GM18870 (cell line): Measurements from ENCODE around the gene NFATC1.

Experiments
- ATAC-seq: cut with Tn5 transposase; IDR thresholded peaks from one replicate; pipeline ENCODE4 v1.9.1; 2021; ENCODE audit warnings: moderate library complexity; ENCODE audit not compliant: unreplicated experiment

NFATC1 gene

GRCh38 chr18:79529991-79530390 lies 134.3 kb downstream of the NFATC1 start:
- ATAC-seq, result no peak

GRCh38 chr18:79530821-79531220 lies 135.1 kb downstream of the NFATC1 start:
- ATAC-seq, result no peak

DNA sequence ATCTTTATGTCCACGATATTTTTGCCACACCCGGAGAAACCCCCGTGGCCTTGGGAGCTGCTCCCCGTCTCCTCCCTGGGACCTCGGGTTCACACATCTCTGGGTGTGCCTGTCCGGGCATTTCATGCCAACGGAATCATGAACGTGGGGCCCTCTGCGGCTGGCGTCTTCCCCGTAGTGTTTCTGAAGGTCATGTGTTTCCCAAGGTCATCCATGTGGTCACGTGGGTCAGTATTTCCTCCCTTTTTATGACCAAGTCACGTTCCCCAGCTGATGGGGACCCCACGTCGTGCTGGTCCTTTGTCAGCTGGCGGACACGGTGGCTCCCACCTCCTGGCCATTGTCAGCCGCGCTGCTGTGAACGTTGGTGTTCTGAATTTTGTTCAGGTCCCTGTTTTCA lies 135.7 kb downstream of the NFATC1 start:
- no peak for ATAC-seq

GRCh38 chr18:79531926-79532312 lies 136.2 kb downstream of the NFATC1 start:
- ATAC-seq, result no peak

GRCh38 chr18:79532313-79533007 lies 136.7 kb downstream of the NFATC1 start:
- no peak for ATAC-seq

- no peak for ATAC-seq
These were observed 137.4 kb downstream of the NFATC1 start for GRCh38 chr18:79533146-79533545.

- no peak for ATAC-seq
These were observed 137.9 kb downstream of the NFATC1 start for GRCh38 chr18:79533591-79533990.

DNA sequence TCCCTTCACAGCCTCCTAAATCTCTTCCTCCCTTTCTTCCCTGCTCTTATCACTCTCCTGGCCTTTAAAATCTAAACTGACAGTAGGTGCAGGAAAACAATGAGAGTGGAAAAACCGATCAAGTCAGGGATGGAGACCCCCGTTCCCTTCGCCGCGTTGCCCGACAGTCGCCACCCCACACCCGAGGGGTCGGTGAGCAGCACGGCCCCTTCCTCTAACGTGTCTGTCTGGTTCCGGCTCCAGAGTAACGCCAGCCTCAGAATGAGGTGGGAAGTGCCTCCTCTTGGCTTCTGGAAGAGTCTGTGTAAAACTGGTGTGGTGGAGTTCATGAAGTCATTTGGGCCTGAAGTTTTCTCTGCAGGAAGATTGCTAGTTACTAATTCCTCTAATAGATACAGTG lies 138.6 kb downstream of the NFATC1 start:
- ATAC-seq, result no peak

GRCh38 chr18:79537758-79538157 lies 142.0 kb downstream of the NFATC1 start:
- no peak for ATAC-seq

- ATAC-seq, result no peak
These were observed 142.9 kb downstream of the NFATC1 start for GRCh38 chr18:79538635-79539034.

DNA sequence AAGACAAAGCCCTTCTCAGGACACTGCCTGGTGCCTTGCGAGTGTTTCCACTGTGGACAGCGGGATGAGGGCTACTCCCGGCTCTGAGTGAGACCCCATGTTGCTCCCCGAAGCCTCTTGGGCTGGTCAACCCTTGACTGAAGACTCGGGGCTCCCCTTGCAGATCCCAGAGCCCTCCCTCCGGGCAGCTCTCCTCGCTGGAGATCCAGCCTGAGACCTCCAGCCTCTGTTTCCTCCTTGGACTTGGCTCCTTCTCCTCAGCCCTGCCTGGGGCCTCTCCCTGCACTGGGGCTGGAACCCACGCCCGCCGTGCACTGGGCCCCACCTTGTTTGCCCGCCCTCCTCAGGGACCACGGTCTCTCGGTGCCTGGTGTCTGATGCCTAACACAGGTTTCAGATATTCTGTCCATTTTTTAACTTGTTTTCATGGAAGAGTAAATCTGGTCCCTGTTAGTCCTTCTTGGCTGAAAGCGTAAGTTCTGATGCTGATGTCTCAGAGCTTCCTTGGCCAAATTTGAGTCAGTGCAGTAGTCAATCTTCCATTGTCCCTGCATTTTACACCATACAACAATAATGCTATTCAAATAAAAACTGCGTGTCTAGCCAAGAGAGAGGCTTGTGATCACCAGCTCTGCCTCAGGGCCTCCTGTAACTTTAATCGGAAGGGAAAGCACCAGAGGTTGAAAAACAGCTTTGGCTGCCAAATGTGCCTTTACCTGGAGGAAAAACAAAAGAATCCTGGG lies 144.6 kb downstream of the NFATC1 start:
- no peak for ATAC-seq

DNA sequence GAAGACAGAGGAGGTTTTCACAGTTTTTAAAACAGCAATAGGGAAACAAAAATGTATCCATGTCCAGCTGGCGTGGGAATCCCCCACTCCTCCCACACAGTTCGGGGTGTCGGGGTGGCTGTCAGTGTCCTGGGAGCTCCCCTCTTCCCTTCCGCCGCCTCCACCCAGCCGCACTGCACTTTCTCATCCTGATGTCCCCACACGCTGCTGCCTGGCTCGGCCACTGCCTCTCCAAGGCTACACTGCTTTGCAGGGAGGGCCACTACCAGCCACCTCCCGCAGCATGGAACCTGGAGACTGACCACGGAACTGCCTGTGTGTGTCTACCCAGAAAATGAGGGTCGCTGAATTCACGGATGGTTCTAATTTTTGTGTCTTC lies 145.2 kb downstream of the NFATC1 start:
- no peak for ATAC-seq

DNA sequence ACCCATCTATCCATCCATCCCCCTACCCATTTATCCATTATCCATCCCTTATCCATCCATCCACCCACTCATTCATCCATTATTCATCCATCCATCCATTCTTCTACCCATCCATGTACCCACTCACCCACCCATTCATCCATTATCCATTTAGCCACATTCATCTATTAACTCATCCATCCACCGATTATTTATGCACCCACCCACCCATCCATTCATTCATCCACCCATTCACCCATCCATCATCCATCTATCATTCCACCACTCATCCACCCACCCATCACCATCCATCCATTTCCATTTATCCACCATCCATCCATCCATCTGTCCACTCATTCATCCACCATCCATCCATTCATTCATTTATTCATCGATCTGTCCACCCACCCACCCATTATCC lies 146.5 kb downstream of the NFATC1 start:
- ATAC-seq, result no peak

DNA sequence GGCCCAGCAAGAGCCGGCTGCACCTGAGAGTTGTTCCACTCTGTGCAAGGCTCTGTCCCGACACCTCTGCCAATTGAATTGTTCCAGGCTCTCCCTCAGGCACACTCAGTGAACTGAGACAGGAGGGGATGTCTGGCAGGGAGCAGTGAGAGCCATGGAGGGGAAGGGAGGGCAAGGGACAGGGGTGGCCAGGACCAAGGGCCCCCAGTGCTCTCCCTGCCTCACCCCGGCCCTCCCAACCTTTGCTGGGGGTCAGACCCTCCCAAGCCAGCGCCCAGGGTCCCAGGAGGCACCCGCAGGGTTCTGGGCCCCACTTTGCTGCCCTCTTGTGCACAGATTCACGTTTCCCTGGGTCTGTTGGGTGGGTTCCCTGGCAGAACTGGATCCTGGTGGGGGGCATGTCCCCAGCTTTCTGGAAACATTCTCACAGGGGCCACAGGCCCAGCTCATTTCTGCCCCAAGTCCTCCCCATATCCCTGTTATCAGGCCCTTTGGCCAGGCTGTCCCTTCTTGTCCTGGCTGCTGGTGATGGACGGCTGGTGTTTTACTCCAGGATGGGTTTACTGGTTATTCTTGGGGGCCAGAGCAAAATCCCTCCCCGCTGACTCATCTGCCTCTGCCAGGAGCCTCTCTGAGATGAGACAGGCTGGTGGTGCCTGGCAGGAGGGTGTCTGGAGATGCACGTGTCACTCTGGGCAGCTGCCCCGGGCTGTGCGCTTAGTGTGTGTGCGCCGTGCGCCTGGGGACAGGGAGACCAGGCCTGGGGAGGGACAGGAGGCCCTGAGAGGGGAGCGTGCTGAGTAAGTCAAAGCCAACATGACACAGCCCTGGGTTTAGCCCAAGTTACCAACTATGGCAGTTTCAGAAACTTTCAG lies 147.4 kb downstream of the NFATC1 start:
- ATAC-seq, result no peak

GRCh38 chr18:79543861-79544385 lies 148.2 kb downstream of the NFATC1 start:
- no peak for ATAC-seq

- no peak for ATAC-seq
These were observed 148.7 kb downstream of the NFATC1 start for GRCh38 chr18:79544386-79544963.

DNA sequence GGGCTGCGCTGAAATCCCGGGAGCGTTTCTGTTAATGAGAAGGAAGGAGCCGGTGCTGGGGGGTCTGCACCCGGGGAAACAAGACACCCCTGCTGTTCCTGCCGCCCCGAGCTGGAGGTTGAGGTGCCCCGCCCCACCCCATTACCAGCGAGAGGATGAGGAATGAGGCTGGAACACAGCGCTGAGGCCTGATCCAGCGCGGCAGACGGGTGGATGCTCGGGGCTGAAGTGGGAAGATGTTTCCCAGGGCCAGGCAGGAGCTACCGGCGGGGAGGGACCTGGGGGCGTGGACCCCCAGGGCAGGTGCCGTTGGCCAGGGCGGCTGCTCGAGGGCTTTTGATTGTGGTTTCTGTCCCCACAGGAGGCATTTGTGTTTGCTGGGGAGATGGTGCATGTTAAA lies 149.5 kb downstream of the NFATC1 start:
- ATAC-seq, result no peak

DNA sequence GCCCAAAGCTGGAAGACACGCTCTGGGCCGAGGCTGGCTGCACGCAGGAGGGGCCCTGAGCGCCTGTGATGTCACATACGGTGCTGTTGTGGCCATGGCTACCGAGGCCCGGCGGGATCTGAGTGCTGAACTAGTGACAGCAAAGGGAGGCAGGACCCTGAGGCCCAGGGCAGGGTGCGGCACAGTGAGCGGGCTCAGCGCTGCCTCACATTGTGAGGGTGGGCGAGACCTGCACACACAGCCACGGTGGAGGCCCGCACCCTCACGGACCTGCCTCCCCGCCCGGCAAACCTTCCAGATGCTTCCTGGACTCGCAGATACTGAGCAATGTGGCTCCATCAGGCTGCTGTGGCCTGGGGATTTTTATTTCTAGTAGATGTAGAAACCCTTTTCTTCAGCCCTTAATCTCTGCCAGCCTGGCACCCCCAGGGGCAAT lies 150.0 kb downstream of the NFATC1 start:
- ATAC-seq, result no peak

DNA sequence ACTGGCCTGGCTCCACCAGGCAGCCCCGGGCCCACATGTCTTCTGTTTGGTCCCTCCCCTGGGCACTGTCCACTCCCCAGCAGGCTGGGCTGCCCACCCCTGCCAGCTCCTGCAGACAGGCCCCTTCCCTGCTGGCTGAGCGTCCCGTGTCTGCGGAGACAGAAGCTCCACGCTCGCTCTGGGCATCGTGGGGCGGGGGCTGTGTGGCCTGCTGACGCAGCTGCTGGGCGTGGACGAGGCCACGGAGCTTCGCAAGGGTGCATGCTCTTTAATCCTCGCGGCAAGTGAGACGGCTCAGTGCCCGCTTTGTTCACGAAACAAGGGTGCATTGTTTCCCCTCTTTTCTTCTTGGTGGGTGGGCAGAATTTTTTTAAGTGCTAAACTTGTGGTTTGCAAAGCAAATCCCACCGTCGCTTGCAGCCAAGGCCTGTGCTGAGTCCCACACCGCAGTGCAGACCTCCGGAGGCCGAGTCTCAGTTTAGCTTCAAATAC lies 151.1 kb downstream of the NFATC1 start:
- no peak for ATAC-seq

- ATAC-seq, result no peak
These were observed 151.8 kb downstream of the NFATC1 start for GRCh38 chr18:79547413-79548076.
